HS-27A (cell line): ENCODE results near the gene MRPS31.
"Not testable (repeated sequence)": the region's sequence is repeated elsewhere in the genome, so short reads cannot be mapped to it uniquely, and the experiment has no call there.

Experiments used
- DNase-seq: peaks from one replicate; pipeline ENCODE4 v3.0.0-alpha.2; 2012; ENCODE audit warnings: low read depth, missing footprints

Gene MRPS31

DNA sequence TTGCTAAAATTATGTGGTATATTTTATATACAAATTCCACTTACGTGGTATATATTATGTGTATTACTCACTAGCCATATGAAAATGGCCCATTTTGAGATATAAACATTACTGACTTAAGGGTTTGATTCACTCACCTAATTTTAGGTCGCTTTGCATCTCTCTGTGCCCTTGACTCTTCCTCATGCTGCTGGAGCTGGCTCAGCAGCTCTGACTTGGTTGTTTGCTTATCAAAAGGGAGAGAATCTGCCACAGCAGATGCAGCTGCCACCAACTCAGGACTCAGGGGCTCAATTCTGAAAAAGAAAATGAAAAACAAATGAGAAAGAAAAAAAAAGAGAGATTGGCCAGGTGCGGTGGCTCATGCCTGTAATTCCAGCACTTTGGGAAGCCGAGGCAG is 12.2 kb downstream of the MRPS31 start:
- no peak for DNase-seq

DNA sequence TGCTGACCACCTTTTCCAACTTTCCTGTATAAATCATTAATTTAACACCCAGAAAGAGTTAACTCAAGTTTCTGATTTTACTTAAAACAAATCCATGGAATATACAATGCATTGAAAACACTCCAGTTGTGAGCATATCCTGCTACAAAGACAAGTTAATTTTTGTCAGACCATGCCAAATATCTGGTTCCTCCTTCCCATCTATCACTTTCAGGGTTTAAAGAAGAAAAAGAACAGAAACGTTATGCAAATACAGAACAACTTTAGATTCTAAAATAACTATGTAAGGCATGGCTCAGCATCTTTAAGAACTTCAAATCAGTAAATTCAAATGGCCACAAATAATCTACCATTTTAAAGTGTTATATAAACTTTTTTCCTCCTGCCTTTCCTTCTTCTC is 14.9 kb downstream of the MRPS31 start:
- no peak for DNase-seq

DNA sequence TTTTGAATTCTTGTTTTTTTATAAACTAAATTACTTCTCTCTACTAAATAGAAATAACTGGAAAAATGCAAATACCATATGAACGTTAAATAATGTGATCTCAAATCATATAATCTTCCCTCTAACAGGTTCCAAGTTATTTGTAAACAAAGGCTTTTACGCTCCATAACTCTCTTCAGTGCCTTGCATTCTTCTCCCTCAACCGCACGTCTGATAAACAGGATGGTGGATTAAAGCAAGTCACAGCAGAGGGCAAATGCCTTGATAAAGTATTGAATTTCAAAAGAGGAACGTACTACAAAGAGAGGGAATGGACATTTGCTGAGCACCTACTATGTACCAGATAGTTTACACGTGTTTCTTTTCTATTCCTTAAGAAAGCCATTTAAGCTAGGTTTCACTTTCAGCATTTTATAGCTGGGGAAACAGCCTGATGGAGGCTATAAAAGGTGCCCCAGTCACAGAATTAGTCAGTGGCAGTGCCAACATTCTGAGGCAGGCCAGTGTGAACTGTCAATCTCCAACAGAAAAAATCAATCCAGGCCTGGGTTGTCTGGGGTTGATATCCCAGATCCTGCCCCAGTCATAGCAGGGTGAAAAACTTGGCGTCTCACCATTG is 15.8 kb downstream of the MRPS31 start:
- DNase-seq = no peak

DNA sequence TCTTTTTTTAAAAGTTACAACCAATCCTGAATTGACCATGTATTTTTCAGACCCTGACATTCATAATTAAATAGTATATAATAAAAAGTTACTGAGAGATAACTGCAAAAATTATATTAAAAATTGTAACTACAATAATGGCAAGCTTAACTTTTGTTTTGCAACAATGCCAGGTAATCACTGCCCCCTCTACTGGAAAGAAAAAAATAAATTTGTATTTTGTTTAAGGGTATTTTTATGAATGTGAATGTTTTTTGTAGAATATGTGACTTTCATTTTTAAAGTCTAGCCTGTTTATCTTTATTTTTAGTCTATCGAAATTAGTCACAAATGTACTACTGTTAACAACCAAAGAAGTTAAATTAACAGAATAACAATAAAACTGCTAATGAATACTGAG is 21.7 kb downstream of the MRPS31 start:
- no peak for DNase-seq

- not testable (repeated sequence) for DNase-seq
These were observed 35.8 kb downstream of the MRPS31 start for GRCh38 chr13:40735232-40735548.

DNA sequence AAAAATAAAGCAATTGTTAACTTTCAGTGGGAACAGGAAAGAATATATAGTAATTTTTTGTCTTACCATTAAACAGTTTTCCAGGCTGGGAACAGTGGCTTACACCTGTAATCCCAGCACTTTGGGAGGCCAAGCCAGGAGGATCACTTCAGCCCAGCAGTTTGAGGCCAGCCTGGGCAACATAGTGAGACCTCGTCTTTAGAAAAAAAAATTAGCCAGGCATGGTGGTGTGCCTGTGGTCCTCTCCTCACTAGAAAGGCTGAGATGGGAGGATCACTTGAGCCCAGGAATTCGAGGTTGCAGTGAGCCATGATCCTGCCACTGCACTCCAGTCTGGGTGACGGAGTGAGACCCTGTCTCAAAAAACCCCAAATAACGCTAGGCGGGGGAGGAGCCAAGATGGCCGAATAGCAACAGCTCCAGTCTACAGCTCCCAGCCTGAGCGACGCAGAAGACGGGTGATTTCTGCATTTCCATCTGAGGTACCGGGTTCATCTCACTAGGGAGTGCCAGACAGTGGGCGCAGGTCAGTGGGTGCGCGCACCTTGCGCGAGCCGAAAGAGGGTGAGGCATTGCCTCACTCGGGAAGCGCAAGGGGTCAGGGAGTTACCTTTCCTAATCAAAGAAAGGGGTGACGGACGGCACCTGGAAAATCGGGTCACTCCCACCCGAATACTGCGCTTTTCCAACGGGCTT is 36.3 kb downstream of the MRPS31 start:
- DNase-seq = not testable (repeated sequence)

GRCh38 chr13:40732658-40733057 is 38.3 kb downstream of the MRPS31 start:
- no peak for DNase-seq

GRCh38 chr13:40728595-40728994 is 42.4 kb downstream of the MRPS31 start:
- no peak for DNase-seq

DNA sequence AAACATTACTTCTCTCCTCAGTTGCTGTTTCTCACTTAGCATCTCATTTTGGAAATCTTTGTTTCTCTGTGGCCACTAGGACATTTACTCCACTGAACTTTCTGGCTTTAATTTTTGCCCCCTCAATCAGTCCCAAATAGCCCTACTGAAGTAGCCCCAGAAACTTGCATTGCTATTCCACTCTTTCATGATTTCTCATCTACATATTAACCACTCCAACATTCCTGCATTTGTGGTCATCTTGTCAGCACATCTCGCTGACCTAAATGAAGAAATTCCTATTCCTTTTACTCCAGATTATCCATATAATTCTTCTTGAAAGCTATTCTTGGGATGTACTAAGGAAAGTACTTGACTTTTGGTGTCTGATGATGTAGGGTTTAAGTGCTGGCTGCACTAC is 56.6 kb downstream of the MRPS31 start:
- DNase-seq = not testable (repeated sequence)

- no peak for DNase-seq
These were observed 64.6 kb downstream of the MRPS31 start for GRCh38 chr13:40706439-40706838.

- DNase-seq = no peak
These were observed 73.3 kb downstream of the MRPS31 start for GRCh38 chr13:40697711-40698110.

- no peak for DNase-seq
These were observed 76.6 kb downstream of the MRPS31 start for GRCh38 chr13:40694426-40694825.

- no peak for DNase-seq
These were observed 78.0 kb downstream of the MRPS31 start for GRCh38 chr13:40692946-40693345.

- DNase-seq = no peak
These were observed 82.2 kb downstream of the MRPS31 start for GRCh38 chr13:40688781-40689180.

DNA sequence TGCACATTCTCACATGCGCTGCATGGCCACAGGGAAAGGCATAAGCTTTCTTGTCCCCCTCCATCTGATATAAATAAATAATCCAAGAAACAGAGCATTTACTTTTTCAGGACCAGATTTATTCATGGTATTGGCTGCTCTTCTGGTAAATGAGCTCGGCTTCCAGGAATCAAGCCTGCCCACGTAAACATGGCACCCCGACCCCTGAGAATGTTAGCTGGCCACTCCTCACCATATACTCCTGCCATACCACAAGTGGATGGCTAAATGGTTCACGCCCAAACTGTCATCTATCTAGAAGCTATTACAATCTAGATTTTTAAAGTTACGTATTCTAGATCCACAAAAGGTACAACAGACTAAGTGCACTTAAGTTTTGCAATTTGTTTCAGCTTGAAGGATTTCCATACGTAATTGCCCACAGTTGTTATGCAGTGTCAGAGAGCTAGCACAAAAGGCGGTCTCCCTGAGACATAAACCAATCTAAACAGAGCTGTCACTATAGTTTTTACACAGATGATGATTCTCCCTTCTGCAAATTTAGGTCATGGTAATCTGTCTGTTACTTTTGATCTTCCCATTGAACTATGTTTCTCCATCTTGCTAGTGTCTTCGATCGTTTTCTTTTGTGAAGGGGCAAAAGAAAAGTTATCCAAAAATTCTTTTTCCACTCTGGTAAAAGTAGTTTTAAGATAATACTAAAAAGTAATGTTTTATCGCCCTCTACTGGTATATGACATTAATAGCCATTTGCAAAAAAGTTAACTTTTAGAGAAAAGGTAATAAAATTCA is 88.3 kb downstream of the MRPS31 start:
- DNase-seq = no peak

- DNase-seq = no peak
These were observed 89.4 kb downstream of the MRPS31 start for GRCh38 chr13:40681341-40682146.

DNA sequence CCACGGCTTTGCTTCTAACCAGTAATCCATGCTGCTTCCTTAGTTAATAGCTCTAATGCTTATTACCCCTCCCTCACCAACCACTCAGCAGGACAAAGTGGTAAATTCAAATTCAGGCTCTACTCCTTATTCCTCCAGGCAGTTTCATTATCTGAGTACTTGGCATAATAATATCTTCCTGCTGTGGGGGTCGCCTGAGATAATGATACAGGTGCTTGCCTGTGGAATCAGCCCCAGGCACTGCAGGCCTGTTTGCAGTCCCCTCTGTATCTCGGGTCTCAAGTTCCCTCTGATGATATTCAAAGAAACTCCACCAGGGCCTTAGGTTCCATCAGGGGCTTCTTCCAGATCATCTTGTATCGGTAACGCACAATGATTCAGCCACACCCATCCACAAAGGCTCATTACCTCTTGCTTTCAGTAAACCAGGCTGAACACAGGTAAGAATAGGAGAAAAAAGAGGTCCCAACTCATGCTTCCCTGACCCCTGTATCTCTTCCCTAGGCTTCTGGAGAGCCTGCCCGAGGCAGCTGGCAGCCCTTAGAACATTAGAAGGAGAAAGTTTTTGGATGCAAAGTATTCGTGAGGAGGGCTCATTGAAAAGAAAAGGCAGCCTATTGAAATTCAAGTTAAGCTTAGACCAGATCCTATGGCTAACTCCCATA is 90.2 kb downstream of the MRPS31 start:
- DNase-seq = no peak

GRCh38 chr13:40679480-40679985 is 91.5 kb downstream of the MRPS31 start:
- no peak for DNase-seq
